Measurements from ENCODE around the gene SERF1A. TPM values are rescaled to one million over a fixed set of nuclear protein-coding genes. Genes with fewer than 3 reads are reported as not detected.
A peak's percentile ranks its signal among the peaks of the same experiment; 100 is the strongest.
"Not testable (repeated sequence)": the region's sequence is repeated elsewhere in the genome, so short reads cannot be mapped to it uniquely, and the experiment has no call there.

The SERF1A gene
- total RNA-seq (2022) (4.6 and 5.4 TPM in 2 replicates), Bru-seq, nascent RNA (percentile 21 among the genes with signal in this experiment), BruChase-seq, experiment 1, labeled RNA remaining after a 2-hour chase (percentile 20 among the genes with signal in this experiment), BruChase-seq, experiment 2, labeled RNA remaining after a 6-hour chase (percentile 19 among the genes with signal in this experiment)
- long read RNA-seq, transcript SERF1A-201 (3 exons, 963 nt) = major isoform, 33 of 39 reads
- long read RNA-seq, partial matches to known transcripts = 0 of 39 reads
- long read RNA-seq, other reads (novel, unspliced or antisense) = 2 of 39 reads

DNA sequence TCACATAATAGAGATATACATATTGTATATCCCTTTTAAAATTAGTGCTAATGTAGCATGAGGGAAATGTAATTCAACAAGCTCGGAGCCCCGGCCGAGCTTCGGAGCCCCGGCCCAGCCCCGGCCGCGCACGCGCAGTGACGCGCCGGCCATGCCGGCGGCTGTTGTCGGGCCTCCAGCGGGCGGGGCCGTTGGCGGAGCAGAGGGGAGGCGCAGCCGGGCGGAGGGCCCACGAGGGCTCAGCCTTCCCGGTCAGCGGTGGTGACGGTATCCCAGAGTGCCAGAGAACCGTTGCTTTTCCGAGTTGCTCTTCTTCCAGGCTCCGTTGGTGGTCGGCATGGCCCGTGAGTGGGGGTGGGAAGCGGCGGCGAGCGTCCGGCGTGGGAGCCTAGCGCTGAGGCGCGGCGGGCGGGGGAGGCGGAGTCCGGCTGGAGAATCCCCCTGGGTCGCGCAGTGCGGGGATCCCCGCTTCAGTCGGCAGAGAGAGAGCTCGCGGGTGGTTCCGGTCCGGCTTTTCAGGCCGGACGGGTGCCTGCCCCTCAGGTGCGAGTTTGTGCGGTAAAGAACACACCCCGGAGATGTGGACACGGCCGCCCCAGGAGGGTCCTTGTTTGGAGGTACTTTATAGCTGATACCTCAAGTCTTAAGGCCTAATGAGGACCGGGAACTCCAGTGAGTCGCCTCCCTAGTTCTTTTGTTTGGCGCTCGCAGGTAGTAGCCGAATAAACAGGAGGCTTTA is at the start of gene SERF1A:
SERF1A (plus strand) TSS at position 137 of the 739 bp plus-strand sequence; CDS start at position 338, 201 bp downstream.
- H3K27me3 Mint-ChIP-seq (ENCODE audit: insufficient read depth, unreplicated experiment); H3K4me3 Mint-ChIP-seq (ENCODE audit: unreplicated experiment); H3K27ac Mint-ChIP-seq (ENCODE audit: unreplicated experiment); H3K4me1 Mint-ChIP-seq (ENCODE audit: low read depth, unreplicated experiment); H3K9me3 ChIP-seq; H3K9me3 Mint-ChIP-seq (ENCODE audit: unreplicated experiment); H3K4me3 ChIP-seq (ENCODE audit: low read depth, low read length); H3K36me3 Mint-ChIP-seq (ENCODE audit: insufficient read depth, unreplicated experiment); CTCF ChIA-PET; BruUV-seq (replicated peaks); POLR2A ChIA-PET; H3K4me1 ChIP-seq; H3K36me3 ChIP-seq (ENCODE audit: control insufficient read depth, insufficient read depth, low read length); H3K27me3 ChIP-seq (replicated peaks; ENCODE audit: control insufficient read depth, insufficient read depth, low read length); DNase-seq; intact Hi-C loops (cut with micrococcal nuclease; ENCODE audit: unreplicated experiment): not testable (repeated sequence)

DNA sequence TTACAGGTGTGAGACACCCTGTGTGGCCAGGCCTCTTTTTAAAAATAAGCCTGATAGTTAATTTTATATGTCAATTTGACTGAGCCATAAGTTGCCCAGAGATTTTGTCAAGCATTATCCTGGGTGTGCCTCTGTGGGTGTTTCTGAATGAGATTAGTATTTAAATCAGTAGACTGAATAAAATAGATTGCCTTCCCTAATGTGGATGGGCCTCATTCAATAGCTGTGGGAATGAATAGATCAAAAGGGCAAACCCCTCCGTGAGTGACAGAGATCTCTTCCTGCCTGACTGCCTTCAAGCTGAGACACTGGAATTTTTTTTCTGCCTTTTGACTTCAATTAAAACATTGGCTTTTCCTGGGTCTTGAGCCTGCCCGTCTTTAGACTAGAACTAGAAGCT is 33.7 kb upstream of the SERF1A start:
- intact Hi-C loops (cut with micrococcal nuclease; ENCODE audit: unreplicated experiment); POLR2A ChIA-PET; BruUV-seq (replicated peaks): not testable (repeated sequence)

DNA sequence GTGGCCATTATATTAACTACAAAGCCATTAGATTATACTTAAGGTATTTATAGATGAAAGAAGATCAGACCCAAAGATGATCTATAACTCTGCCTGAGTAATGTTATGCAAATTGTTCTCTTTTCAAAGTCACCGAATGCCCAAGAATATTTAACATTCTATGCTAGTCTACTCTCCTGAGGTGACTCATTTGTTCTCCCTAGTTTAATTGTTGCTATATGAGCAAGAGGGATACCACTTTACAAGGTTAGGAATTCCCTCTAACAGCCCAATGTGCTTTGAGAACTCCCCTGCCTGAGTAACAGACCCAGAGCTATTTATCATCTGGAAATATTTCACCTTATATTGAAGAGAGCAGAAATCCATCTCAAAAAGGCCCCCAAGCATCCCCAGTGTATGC is 29.8 kb upstream of the SERF1A start:
- H3K27me3 Mint-ChIP-seq (ENCODE audit: insufficient read depth, unreplicated experiment); H3K4me1 ChIP-seq; CTCF ChIA-PET; H3K27me3 ChIP-seq (replicated peaks; ENCODE audit: control insufficient read depth, insufficient read depth, low read length); H3K4me3 ChIP-seq (ENCODE audit: low read depth, low read length); POLR2A ChIA-PET; intact Hi-C loops (cut with micrococcal nuclease; ENCODE audit: unreplicated experiment); H3K4me1 Mint-ChIP-seq (ENCODE audit: low read depth, unreplicated experiment); H3K36me3 Mint-ChIP-seq (ENCODE audit: insufficient read depth, unreplicated experiment); DNase-seq; BruUV-seq (replicated peaks); H3K27ac Mint-ChIP-seq (ENCODE audit: unreplicated experiment); H3K36me3 ChIP-seq (ENCODE audit: control insufficient read depth, insufficient read depth, low read length); H3K9me3 ChIP-seq; H3K4me3 Mint-ChIP-seq (ENCODE audit: unreplicated experiment); H3K9me3 Mint-ChIP-seq (ENCODE audit: unreplicated experiment): not testable (repeated sequence)

More for the DNA sequence above, 33.7 kb upstream of the SERF1A start:
- H3K4me3 Mint-ChIP-seq (ENCODE audit: unreplicated experiment); H3K4me3 ChIP-seq (ENCODE audit: low read depth, low read length); H3K4me1 ChIP-seq; CTCF ChIA-PET; DNase-seq; H3K4me1 Mint-ChIP-seq (ENCODE audit: low read depth, unreplicated experiment); H3K9me3 ChIP-seq; H3K27ac Mint-ChIP-seq (ENCODE audit: unreplicated experiment); H3K36me3 ChIP-seq (ENCODE audit: control insufficient read depth, insufficient read depth, low read length); H3K36me3 Mint-ChIP-seq (ENCODE audit: insufficient read depth, unreplicated experiment); H3K27me3 ChIP-seq (replicated peaks; ENCODE audit: control insufficient read depth, insufficient read depth, low read length); H3K27me3 Mint-ChIP-seq (ENCODE audit: insufficient read depth, unreplicated experiment); H3K9me3 Mint-ChIP-seq (ENCODE audit: unreplicated experiment): not testable (repeated sequence)

DNA sequence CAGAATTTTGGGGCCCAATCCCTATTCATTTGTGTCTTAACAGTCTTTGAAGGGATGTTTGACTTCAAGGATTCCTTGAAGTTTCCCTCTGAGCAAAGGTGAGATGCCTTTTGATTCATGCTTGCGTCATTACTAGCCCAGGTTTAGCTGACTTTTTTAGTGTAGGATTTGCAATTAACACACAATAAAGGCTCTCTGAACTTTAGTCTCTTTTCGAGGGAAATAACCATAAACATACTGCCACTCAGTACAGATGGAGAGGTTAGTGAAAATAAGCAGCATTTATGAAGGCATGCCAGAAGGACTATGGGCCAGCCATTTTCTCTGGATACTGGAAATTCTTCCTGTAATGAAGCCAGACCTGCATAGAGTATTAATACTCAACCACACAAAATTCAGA is 4.4 kb upstream of the SERF1A start:
- H3K4me3 Mint-ChIP-seq (ENCODE audit: unreplicated experiment); CTCF ChIA-PET; H3K27me3 Mint-ChIP-seq (ENCODE audit: insufficient read depth, unreplicated experiment); H3K27me3 ChIP-seq (replicated peaks; ENCODE audit: control insufficient read depth, insufficient read depth, low read length); H3K9me3 ChIP-seq; H3K36me3 Mint-ChIP-seq (ENCODE audit: insufficient read depth, unreplicated experiment); POLR2A ChIA-PET; H3K4me1 ChIP-seq; H3K27ac Mint-ChIP-seq (ENCODE audit: unreplicated experiment); H3K36me3 ChIP-seq (ENCODE audit: control insufficient read depth, insufficient read depth, low read length); intact Hi-C loops (cut with micrococcal nuclease; ENCODE audit: unreplicated experiment); BruUV-seq (replicated peaks); H3K9me3 Mint-ChIP-seq (ENCODE audit: unreplicated experiment); H3K4me1 Mint-ChIP-seq (ENCODE audit: low read depth, unreplicated experiment); H3K4me3 ChIP-seq (ENCODE audit: low read depth, low read length); DNase-seq: not testable (repeated sequence)

DNA sequence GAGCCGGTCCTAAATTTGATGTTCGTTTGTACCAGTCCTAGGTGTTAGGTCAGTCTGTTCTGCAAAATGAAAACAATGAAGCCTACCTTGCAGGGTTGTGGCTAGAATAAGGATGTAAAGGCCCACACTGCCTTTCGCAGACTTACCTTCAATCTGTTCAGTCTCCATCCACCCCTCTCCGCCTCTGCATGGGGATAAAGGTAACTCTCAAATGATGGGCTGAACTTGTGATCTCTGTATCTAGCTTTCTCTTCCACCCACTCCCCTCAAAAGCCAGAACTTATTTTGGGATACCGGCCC is 753 bp downstream of the SERF1A start:
- H3K4me1 Mint-ChIP-seq (ENCODE audit: low read depth, unreplicated experiment); H3K36me3 Mint-ChIP-seq (ENCODE audit: insufficient read depth, unreplicated experiment); BruUV-seq (replicated peaks); H3K4me3 Mint-ChIP-seq (ENCODE audit: unreplicated experiment); intact Hi-C loops (cut with micrococcal nuclease; ENCODE audit: unreplicated experiment); H3K9me3 Mint-ChIP-seq (ENCODE audit: unreplicated experiment); H3K9me3 ChIP-seq; H3K27ac Mint-ChIP-seq (ENCODE audit: unreplicated experiment); H3K27me3 ChIP-seq (replicated peaks; ENCODE audit: control insufficient read depth, insufficient read depth, low read length); DNase-seq; H3K4me1 ChIP-seq; H3K4me3 ChIP-seq (ENCODE audit: low read depth, low read length); H3K36me3 ChIP-seq (ENCODE audit: control insufficient read depth, insufficient read depth, low read length); CTCF ChIA-PET; H3K27me3 Mint-ChIP-seq (ENCODE audit: insufficient read depth, unreplicated experiment); POLR2A ChIA-PET: not testable (repeated sequence)

DNA sequence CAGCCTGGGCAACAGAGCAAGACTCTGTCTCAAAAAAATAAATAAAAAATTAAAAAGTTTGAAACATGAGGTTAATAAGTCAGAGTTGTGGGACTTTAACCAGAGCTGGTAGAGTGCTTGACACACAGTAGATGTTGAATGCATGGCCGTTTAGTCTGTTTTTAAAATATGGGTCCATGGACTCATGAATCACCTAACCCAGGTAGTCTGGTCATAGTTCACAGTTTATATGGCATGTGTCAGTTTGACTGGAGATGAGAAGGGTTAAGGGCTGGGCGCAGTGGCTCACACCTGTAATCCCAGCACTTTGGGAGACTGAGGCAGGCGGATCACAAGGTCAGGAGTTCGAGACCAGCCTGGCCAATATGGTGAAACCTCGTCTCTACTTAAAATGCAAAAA is 6.2 kb downstream of the SERF1A start:
- H3K27ac Mint-ChIP-seq (ENCODE audit: unreplicated experiment); H3K4me3 ChIP-seq (ENCODE audit: low read depth, low read length); H3K27me3 ChIP-seq (replicated peaks; ENCODE audit: control insufficient read depth, insufficient read depth, low read length); H3K4me1 ChIP-seq; H3K9me3 Mint-ChIP-seq (ENCODE audit: unreplicated experiment); H3K4me1 Mint-ChIP-seq (ENCODE audit: low read depth, unreplicated experiment); H3K36me3 Mint-ChIP-seq (ENCODE audit: insufficient read depth, unreplicated experiment); H3K9me3 ChIP-seq; CTCF ChIA-PET; H3K36me3 ChIP-seq (ENCODE audit: control insufficient read depth, insufficient read depth, low read length); intact Hi-C loops (cut with micrococcal nuclease; ENCODE audit: unreplicated experiment); POLR2A ChIA-PET; BruUV-seq (replicated peaks); DNase-seq; H3K27me3 Mint-ChIP-seq (ENCODE audit: insufficient read depth, unreplicated experiment); H3K4me3 Mint-ChIP-seq (ENCODE audit: unreplicated experiment): not testable (repeated sequence)

DNA sequence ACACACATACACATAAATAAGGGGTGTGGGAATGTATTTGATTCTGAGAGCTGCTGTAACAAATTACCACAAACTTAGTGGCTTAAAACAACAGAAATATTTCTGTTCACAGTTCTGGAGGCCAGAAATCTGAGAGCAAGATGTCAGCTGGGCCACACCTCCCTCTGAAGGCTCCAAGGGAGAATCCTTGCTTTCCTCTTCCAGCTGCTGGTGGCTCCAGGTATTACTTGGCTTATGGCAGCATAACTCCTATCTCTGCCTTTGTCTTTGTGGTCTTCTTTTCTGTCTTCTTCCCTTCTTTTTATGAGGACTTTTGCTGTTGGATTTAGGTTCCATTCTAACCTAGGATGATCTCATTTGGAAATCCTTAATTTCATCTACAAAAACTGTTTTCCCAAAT is 16.4 kb downstream of the SERF1A start:
- POLR2A ChIA-PET; H3K4me1 Mint-ChIP-seq (ENCODE audit: low read depth, unreplicated experiment); DNase-seq; H3K27me3 ChIP-seq (replicated peaks; ENCODE audit: control insufficient read depth, insufficient read depth, low read length); H3K4me3 Mint-ChIP-seq (ENCODE audit: unreplicated experiment); H3K9me3 Mint-ChIP-seq (ENCODE audit: unreplicated experiment); H3K36me3 ChIP-seq (ENCODE audit: control insufficient read depth, insufficient read depth, low read length); H3K27me3 Mint-ChIP-seq (ENCODE audit: insufficient read depth, unreplicated experiment); H3K36me3 Mint-ChIP-seq (ENCODE audit: insufficient read depth, unreplicated experiment); H3K9me3 ChIP-seq; BruUV-seq (replicated peaks); CTCF ChIA-PET; intact Hi-C loops (cut with micrococcal nuclease; ENCODE audit: unreplicated experiment); H3K4me3 ChIP-seq (ENCODE audit: low read depth, low read length); H3K4me1 ChIP-seq; H3K27ac Mint-ChIP-seq (ENCODE audit: unreplicated experiment): not testable (repeated sequence)
